ENCODE data around the gene ZNF865. TPM values are rescaled to one million over a fixed set of nuclear protein-coding genes. Genes with fewer than 3 reads are reported as not detected.

ZNF865 gene
- total and polyA plus RNA-seq, 2 of the 8 experiments (the other 6 are each of a cell fraction or from before 2014, with no cell fraction given): 3.5 to 13.6 TPM

GRCh38 chr19:55578761-55579747 lies 26.4 kb upstream of the ZNF865 start:
- H4K91ac ChIP-seq (replicated peaks; ENCODE audit: insufficient read length, low read length): no peak overlapping the region
- no peak overlapping the region for H3K4ac ChIP-seq (replicated peaks; ENCODE audit: insufficient read length, low read depth, low read length)
- TF ChIP-seq CHD2 (IDR thresholded peaks at IDR 0.05; ENCODE audit: low read length) (no peak), RXRA (IDR thresholded peaks at IDR 0.05; ENCODE audit: insufficient read depth, low read depth, low read length) (no peak), EGR1 (IDR thresholded peaks at IDR 0.05; ENCODE audit: borderline replicate concordance, low read depth, low read length) (peak; percentile 33; the same call in 1 of the 2 replicates)
- no peak overlapping the region for H2BK12ac ChIP-seq (ENCODE audit: low read depth, low read length)
- peaks cover 8% of the 10 kb centered on the region; the same call in 1 of the 2 replicates for H3K79me1 ChIP-seq (ENCODE audit: low read depth, low read length)
- 0 out of 2 replicates have a peak overlapping the region, but pooled peaks have one; percentile 75 for H2AK5ac ChIP-seq (ENCODE audit: low read depth, low read length)
- no peaks in the 10 kb centered on the region for H3K4me1 ChIP-seq (replicated peaks in 1 of 4; ENCODE audit: control insufficient read depth in 3 of 4, insufficient read depth in 4 of 4, low read length in 3 of 4)
- no peaks in the 10 kb centered on the region for H3K9me3 ChIP-seq (ENCODE audit: insufficient read depth in 2 of 2, low read depth in 1 of 2, low read length in 1 of 2)
- H3K23ac ChIP-seq (ENCODE audit: insufficient read length): no peak overlapping the region
- H3K27me3 ChIP-seq (replicated peaks in 1 of 4; ENCODE audit: control insufficient read depth in 3 of 4, extremely low read depth in 1 of 4, insufficient read depth in 3 of 4, low read length in 3 of 4): no peaks in the 10 kb centered on the region
- no peak overlapping the region for H2BK20ac ChIP-seq (ENCODE audit: low read length)
- H4K8ac ChIP-seq (ENCODE audit: extremely low read depth, insufficient read depth, low read length): no peak overlapping the region; the same call in 1 of the 2 replicates
- CTCF ChIA-PET (ENCODE audit: partially characterized antibody): interaction anchor here (0.5 kb wide), 1 partner anchor 236 kb away, joined by 3 read pairs; no protein-coding TSS in a partner anchor
- H3K23me2 ChIP-seq (ENCODE audit: low read depth, low read length): peaks cover 6% of the 10 kb centered on the region; the same call in 1 of the 2 replicates
- peaks cover 7 to 23% (median 9%) of the 10 kb centered on the region in 4 experiments; a peak in 7 of 8 replicates for H3K36me3 ChIP-seq (ENCODE audit: control insufficient read depth in 2 of 4, insufficient read depth in 4 of 4, low read length in 3 of 4)
- H2AFZ ChIP-seq (ENCODE audit: low read length): no peak overlapping the region
- H2BK120ac ChIP-seq (replicated peaks; ENCODE audit: low read depth, low read length): no peak overlapping the region
- H3K27ac ChIP-seq (ENCODE audit: low read depth, low read length): no peak overlapping the region
- no peak overlapping the region for H2BK15ac ChIP-seq (ENCODE audit: low read length)
- DNase-seq (ENCODE audit: low read depth in 1 of 2, low spot score in 2 of 2) (no peak), FAIRE-seq (no peak)
- H3K56ac ChIP-seq (replicated peaks; ENCODE audit: insufficient read length, low read depth, low read length): no peak overlapping the region
- WGBS, 2 experiments (ENCODE audit: extremely low coverage in 1 of 2, insufficient coverage in 1 of 2, insufficient read length in 1 of 2, insufficient replicate concordance in 2 of 2, low coverage in 1 of 2, low lambda C conversion rate in 2 of 2, missing lambda C conversion rate in 1 of 2): 99% methylated on average over 16 of the region's 90 CpGs; no CpG with 5 or more reads in 1 of the 2 experiments
- H4K5ac ChIP-seq (ENCODE audit: insufficient read length, low read depth, low read length): no peak overlapping the region
- peak overlapping the region; percentile 74 to 99 for H3K4me2 ChIP-seq (ENCODE audit: insufficient read depth in 1 of 2, low read depth in 2 of 2, low read length in 2 of 2)
- peak overlapping the region in 2 of 4 experiments; percentile 73 to 92; a peak in 4 of 8 replicates for H3K4me3 ChIP-seq (ENCODE audit: extremely low read depth in 1 of 4, insufficient read depth in 2 of 4, low read depth in 3 of 4, low read length in 4 of 4)
- no peak overlapping the region for H3K14ac ChIP-seq (ENCODE audit: insufficient read length)
- peaks cover 0 to 4% of the 10 kb centered on the region in 2 experiments for H4K20me1 ChIP-seq (replicated peaks in 1 of 2; ENCODE audit: control insufficient read depth in 1 of 2, insufficient read depth in 2 of 2, low read length in 2 of 2)
- POLR2A ChIA-PET (ENCODE audit: partially characterized antibody): interaction anchor here (0.7 to 2.5 kb wide), 2 partner anchors 26 to 29 kb away, joined by 3 to 7 read pairs; no protein-coding TSS in a partner anchor
- H3K79me2 ChIP-seq (ENCODE audit: control insufficient read depth in 1 of 2, insufficient read depth in 2 of 2, low read length in 2 of 2): peaks cover 5 to 6% of the 10 kb centered on the region in 2 experiments; a peak in 3 of 4 replicates
- H2BK5ac ChIP-seq (ENCODE audit: low read depth, low read length): peak overlapping the region; percentile 66; the same call in 1 of the 2 replicates
- no peak overlapping the region for H3K18ac ChIP-seq (ENCODE audit: extremely low read depth, low read length)
- H3K9ac ChIP-seq (replicated peaks in 1 of 4; ENCODE audit: extremely low read depth in 1 of 4, low read depth in 3 of 4, low read length in 3 of 4): no peak overlapping the region; a peak in 1 of 7 replicates

Data from H1 (cell line).